ENCODE results near the gene NBPF1.
"Not testable (repeated sequence)": the region's sequence is repeated elsewhere in the genome, so short reads cannot be mapped to it uniquely, and the experiment has no call there.

DNA sequence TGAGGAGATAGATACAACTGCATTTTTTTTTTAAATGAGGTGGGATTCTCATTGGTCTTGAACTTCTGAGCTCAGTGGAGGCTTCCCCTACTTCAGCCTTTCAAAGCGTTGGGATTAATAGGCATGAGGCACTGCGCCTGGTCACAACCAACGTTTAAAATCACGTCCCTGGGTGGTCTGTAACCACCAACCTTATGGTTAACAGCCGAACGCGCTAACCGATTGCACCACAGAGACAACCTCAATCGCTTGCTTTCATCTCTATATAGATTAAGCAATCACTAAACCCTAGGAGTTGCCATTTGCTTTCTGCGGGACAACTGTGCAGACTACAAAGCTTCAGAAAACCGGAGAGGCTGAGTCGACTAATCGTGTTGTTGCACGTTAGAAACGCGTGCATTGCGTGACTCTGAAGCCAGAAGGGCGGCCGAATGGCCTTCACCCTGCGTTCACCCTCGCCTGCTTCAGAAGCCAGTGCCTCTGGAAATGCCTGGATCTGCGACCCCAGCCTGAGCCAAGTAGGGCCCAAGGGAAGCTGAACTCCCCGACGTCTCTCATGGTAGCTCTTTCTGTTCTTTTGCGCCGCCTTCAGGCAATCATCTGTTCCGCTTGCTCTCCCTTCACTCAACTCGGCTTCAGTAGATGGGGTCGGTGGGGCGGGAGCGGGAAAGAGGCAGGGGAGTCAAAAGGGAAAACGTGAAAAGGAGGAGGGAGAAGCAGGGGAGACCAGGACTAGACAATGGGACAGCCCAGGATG lies 81.0 kb downstream of the NBPF1 start:
- TF ChIP-seq, protein P1, sequence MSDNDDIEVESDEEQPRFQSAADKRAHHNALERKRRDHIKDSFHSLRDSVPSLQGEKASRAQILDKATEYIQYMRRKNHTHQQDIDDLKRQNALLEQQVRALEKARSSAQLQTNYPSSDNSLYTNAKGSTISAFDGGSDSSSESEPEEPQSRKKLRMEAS (IDR thresholded peaks at IDR 0.05; ENCODE audit: insufficient read depth, insufficient read length): not testable (repeated sequence)
- TF ChIP-seq, protein P2, sequence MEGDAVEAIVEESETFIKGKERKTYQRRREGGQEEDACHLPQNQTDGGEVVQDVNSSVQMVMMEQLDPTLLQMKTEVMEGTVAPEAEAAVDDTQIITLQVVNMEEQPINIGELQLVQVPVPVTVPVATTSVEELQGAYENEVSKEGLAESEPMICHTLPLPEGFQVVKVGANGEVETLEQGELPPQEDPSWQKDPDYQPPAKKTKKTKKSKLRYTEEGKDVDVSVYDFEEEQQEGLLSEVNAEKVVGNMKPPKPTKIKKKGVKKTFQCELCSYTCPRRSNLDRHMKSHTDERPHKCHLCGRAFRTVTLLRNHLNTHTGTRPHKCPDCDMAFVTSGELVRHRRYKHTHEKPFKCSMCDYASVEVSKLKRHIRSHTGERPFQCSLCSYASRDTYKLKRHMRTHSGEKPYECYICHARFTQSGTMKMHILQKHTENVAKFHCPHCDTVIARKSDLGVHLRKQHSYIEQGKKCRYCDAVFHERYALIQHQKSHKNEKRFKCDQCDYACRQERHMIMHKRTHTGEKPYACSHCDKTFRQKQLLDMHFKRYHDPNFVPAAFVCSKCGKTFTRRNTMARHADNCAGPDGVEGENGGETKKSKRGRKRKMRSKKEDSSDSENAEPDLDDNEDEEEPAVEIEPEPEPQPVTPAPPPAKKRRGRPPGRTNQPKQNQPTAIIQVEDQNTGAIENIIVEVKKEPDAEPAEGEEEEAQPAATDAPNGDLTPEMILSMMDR (IDR thresholded peaks at IDR 0.05; ENCODE audit: extremely low read depth in 1 of 2, insufficient read depth in 1 of 2, low read depth in 1 of 2, low read length in 2 of 2): not testable (repeated sequence)
- TF ChIP-seq MYC (IDR thresholded peaks at IDR 0.05; ENCODE audit: low read depth, low read length); POLR2AphosphoS5 (IDR thresholded peaks at IDR 0.05; ENCODE audit: insufficient read depth, low read depth, low read length); POLR2A (IDR thresholded peaks at IDR 0.05; ENCODE audit: low read depth, low read length); EZH2 (IDR thresholded peaks at IDR 0.05; ENCODE audit: borderline replicate concordance, low read depth, low read length, severe bottlenecking): not testable (repeated sequence)
